Measurements from ENCODE around the gene PCSK9. TPM values are rescaled to one million over a fixed set of nuclear protein-coding genes. Genes with fewer than 3 reads are reported as not detected.

PCSK9 gene
- total RNA-seq, 3 donors from 2014 or later = 3.6 to 14.1 (median 9.2) TPM

- ATAC-seq (no peak), DNase-seq (no peak)
- Histone ChIP-seq H3K9me3 (no peaks in the 10 kb centered on the region), H3K4me1 (ENCODE audit: low read depth) (peaks cover 15% of the 10 kb centered on the region), H3K36me3 (ENCODE audit: low read depth) (no peaks in the 10 kb centered on the region), H3K4me3 (no peak overlapping the region)
- TF ChIP-seq CTCF (IDR thresholded peaks at IDR 0.05) = no peak
- intact Hi-C loops (cut with DNase I, micrococcal nuclease) = no loop called here
Measured at GRCh38 chr1:55041613-55042012, 2.3 kb downstream of the PCSK9 start.

- no peak for ATAC-seq
- H3K4me1 ChIP-seq (ENCODE audit: low read depth) = peaks cover 15% of the 10 kb centered on the region
- H3K9me3 ChIP-seq = no peaks in the 10 kb centered on the region
- DNase-seq = no peak
- TF ChIP-seq CTCF (IDR thresholded peaks at IDR 0.05) = no peak
- no peaks in the 10 kb centered on the region for H3K36me3 ChIP-seq (ENCODE audit: low read depth)
- no peak overlapping the region for H3K4me3 ChIP-seq
- intact Hi-C loops (cut with DNase I, micrococcal nuclease) = no loop called here
Measured at GRCh38 chr1:55043011-55043410, 3.7 kb downstream of the PCSK9 start.

GRCh38 chr1:55043726-55044125 lies 4.4 kb downstream of the PCSK9 start:
- Histone ChIP-seq H3K4me3 (no peak overlapping the region), H3K9me3 (no peaks in the 10 kb centered on the region), H3K4me1 (ENCODE audit: low read depth) (peaks cover 14% of the 10 kb centered on the region), H3K36me3 (ENCODE audit: low read depth) (no peaks in the 10 kb centered on the region)
- TF ChIP-seq CTCF (IDR thresholded peaks at IDR 0.05) = no peak
- no peak for ATAC-seq
- DNase-seq = no peak
- intact Hi-C loops (cut with DNase I, micrococcal nuclease) = no loop called here

GRCh38 chr1:55044617-55045397 lies 5.5 kb downstream of the PCSK9 start:
- intact Hi-C loops (cut with DNase I, micrococcal nuclease) = no loop called here
- Histone ChIP-seq H3K36me3 (ENCODE audit: low read depth) (no peaks in the 10 kb centered on the region), H3K4me3 (no peak overlapping the region), H3K9me3 (no peaks in the 10 kb centered on the region), H3K4me1 (ENCODE audit: low read depth) (peaks cover 4% of the 10 kb centered on the region)
- ATAC-seq (no peak), DNase-seq (no peak)
- TF ChIP-seq CTCF (IDR thresholded peaks at IDR 0.05) = no peak

- TF ChIP-seq CTCF (IDR thresholded peaks at IDR 0.05) = no peak
- no peaks in the 10 kb centered on the region for H3K36me3 ChIP-seq (ENCODE audit: low read depth)
- H3K4me3 ChIP-seq = no peak overlapping the region
- no peaks in the 10 kb centered on the region for H3K9me3 ChIP-seq
- intact Hi-C loops (cut with DNase I, micrococcal nuclease) = no loop called here
- no peak for DNase-seq
- ATAC-seq = no peak
- no peaks in the 10 kb centered on the region for H3K4me1 ChIP-seq (ENCODE audit: low read depth)
Measured at GRCh38 chr1:55045430-55045829, 6.1 kb downstream of the PCSK9 start.
